ENCODE measurements around the gene APOBR.
"Not testable (repeated sequence)": the region's sequence is repeated elsewhere in the genome, so short reads cannot be mapped to it uniquely, and the experiment has no call there.

- not testable (repeated sequence) for TF ChIP-seq CTCF (conservative IDR thresholded peaks at IDR 0.05; ENCODE audit: low read length); EZH2phosphoT487 (IDR thresholded peaks at IDR 0.05; ENCODE audit: borderline replicate concordance, low read depth, low read length)
Measured at GRCh38 chr16:28483361-28483760, 11.1 kb upstream of the APOBR start.

All from OCI-LY7 (cell line).